HG03045 (cell line): ENCODE results near the gene CYP4A22.
"Not testable (repeated sequence)": the region's sequence is repeated elsewhere in the genome, so short reads cannot be mapped to it uniquely, and the experiment has no call there.

Experiments
- ATAC-seq: cut with Tn5 transposase; IDR thresholded peaks from one replicate; pipeline ENCODE4 v1.9.1; 2021; ENCODE audit warnings: mild to moderate bottlenecking, moderate library complexity; ENCODE audit not compliant: unreplicated experiment

Gene CYP4A22

GRCh38 chr1:47156457-47156856 is 19.2 kb downstream of the CYP4A22 start:
- ATAC-seq: not testable (repeated sequence)

DNA sequence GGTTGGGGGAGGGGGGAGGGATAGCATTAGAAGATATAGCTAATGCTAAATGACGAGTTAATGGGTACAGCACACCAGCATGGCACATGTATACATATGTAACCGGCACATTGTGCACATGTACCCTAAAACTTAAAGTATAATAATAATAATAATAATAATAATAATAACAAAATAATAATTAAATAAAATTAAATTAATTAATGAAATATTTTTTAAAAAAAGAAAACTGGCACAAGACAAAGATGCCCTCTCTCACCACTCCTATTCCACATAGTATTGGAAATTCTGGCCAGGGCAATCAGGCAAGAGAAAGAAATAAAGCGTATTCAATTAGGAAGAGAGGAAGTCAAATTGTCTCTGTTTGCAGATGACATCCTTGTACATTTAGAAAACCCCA is 20.7 kb downstream of the CYP4A22 start:
- not testable (repeated sequence) for ATAC-seq

GRCh38 chr1:47160716-47161115 is 23.5 kb downstream of the CYP4A22 start:
- no peak for ATAC-seq

GRCh38 chr1:47161298-47162040 is 24.2 kb downstream of the CYP4A22 start:
- no peak for ATAC-seq

DNA sequence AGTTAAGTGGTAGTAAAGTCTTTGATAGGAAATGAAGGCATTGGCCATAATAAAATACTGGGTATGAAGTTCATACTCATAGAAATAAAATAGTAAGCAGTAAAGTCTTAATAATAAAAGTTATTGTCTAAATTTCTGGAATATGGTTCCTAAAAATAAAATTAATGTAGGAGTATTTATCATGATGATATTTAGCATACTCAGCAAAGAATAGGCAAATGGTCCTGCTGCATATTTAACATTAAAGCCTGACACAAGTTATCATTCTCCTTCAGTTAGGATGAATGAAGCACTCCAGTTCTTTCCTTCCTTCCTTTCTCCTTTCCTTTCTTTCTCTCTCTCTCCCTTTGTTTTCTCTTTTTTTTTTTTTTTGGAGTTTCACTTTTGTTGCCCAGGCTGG is 27.3 kb downstream of the CYP4A22 start:
- ATAC-seq: no peak

- no peak for ATAC-seq
Observed at GRCh38 chr1:47172782-47173181, 35.5 kb downstream of the CYP4A22 start.

DNA sequence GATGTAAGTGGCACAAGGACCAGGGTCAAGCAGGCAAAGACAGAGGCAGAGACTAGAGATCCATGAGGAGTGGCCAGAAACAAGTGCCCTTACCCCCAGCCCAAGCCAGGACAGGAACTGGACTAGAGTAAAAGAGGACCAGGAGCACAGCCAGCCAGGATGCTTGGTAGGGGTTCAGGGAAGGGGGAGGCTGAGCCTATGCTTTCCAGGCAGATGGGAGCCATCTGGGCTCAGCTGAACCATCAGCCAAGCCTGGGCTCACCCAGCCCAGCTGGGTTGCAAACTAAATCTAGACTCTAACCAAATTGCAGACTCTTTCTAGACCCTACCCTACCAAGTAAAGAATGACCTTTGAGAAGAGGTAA is 37.4 kb downstream of the CYP4A22 start:
- no peak for ATAC-seq

GRCh38 chr1:47175227-47175934 is 38.1 kb downstream of the CYP4A22 start:
- ATAC-seq: no peak

GRCh38 chr1:47178020-47178419 is 40.8 kb downstream of the CYP4A22 start:
- no peak for ATAC-seq

DNA sequence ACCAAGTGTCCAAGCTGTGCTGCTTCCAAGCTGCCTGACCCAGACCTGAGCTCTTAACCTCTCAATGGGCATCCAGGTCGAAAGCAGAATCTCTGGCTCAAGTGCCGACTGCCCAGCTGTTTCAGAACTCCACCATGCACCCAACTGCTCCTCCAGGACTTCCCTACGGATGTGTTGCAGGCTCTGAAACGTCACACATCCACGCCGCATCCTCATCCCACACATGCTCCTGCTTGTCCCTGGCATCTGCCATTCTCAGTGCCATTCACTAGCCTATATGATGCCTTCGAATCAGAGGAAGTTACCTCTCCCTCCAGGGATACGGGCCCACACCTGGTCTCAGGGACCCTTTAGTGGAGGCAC is 41.4 kb downstream of the CYP4A22 start:
- no peak for ATAC-seq

- ATAC-seq: peak; percentile 76
Observed at GRCh38 chr1:47179017-47179987, 42.1 kb downstream of the CYP4A22 start.

DNA sequence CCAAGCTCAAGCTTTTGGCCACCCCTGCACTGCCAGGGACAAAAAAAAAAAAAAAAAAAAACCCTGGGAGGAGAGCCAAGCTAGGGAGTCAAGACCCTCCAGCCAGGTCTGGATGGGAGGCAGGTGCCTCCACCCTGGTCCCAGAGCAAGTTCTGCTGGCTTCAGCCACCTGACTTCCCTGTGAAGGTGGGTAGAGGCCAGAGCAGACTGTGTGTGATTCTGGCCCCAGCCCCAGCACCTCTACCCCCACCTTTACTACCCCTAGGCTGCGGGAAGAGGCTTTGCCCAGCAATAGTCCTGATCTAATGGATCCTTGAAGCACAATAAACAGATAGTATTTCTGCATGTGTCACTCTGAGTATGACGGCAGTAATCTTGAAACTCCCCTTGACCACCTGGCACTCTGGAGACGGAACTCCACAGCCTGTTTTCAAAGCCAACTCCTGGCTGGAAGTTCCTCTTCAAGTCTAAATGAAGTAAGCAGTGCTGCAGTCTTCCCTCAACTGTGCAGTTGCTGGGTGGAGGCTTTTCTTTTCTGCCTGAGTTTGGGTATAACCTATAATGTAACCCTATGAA is 42.8 kb downstream of the CYP4A22 start:
- ATAC-seq: no peak

DNA sequence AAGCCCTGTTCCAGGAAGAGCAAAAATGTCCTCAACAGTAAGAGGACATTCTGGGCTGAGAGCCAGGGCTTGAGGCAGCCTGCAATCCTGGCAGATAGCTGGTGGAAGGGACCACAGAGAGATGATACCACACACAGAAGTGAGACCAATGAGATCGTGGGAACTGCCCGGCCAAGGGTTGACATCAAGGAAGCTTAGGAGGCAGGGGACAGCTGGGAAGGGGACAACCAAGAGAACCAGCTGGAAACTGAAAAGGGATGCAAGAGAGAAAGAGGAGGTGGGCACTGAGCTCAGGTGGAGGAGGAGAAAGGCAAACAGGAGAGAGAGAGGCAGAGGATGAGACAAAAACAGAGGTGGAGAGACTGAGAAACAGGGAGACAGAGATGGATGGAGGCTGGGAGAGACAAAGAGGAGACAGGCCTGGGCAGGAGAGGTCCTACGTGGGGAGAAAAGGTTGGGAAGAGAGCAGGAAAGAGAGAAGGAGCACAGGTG is 43.4 kb downstream of the CYP4A22 start:
- no peak for ATAC-seq

DNA sequence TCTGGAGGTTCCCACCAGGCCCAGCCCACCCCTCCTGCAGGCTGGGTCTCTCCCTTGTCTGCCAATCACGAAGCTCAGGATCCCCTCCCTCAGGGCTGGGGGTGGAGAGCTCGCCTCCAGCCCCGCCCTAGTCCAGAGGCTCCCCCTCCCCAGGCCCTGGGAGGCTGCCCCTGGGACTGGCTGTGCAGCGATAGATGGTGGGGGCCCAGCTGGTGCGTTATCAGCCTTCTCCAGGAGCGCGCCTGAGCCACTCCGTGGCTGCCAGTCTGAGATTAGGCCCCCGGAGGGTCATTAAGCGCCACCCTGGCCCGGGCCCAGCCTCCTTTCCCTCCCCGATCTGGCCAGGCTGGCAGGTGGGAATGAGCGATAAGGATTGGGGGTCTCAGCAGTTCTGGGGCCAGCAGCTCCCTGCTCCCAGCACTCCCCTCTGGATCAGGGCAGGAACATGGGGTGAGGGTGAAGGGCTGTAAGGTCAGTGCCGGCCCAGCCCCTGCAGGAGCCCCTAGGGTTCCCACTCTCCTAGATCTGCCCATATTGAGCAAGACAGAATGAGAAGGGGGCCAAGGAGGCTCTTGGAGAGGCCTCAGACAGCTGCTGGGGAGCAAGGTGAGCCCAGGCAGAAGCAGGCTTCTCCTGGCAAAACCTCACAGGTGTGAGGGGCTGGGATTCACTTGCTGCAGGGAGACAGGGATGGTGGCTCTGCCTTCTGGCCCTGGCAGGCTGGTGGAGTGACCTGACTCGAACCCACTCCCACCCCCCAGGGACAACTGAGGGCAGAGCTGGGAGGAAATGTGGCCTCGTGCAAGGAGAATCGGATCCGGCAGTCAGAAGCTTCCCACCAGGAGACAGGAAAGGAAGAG is 44.1 kb downstream of the CYP4A22 start:
- ATAC-seq: no peak

DNA sequence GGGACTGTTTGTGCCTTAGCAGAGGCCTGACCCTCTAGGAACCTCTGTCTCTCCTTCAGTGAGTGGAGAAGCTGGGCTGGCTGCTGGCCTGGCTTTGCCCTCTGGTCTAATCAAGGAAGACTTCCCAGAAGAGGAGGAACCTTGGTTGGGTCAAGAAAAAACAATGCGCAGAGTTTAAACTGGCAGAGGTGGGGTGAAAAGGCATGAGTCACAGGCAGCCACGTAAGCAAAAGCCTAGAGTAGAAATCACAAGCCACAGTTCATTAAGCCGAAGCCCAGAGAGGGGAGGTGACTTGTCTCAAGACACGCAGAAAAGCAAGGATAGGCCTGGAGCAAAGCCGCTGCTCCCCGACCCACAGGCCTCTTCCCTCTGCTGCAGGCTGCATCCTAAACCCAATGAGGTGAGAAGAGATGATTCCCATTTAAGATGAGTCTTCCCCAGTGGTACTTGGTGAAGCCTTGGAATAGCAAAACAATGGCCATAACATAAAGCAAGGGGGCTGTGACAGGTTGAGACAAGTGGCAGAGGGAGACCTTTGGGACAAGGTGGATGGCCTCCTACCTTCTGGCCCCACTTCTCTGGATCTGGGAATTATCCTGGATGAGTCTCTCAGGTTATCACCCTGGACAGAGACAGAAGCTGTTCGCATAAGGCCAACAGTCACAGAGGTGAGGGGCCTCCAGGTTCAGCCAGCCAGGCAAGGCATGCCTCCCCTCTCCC is 44.9 kb downstream of the CYP4A22 start:
- no peak for ATAC-seq

- ATAC-seq: no peak
Observed at GRCh38 chr1:47182676-47183235, 45.5 kb downstream of the CYP4A22 start.

GRCh38 chr1:47183308-47184089 is 46.3 kb downstream of the CYP4A22 start:
- no peak for ATAC-seq

GRCh38 chr1:47184090-47184821 is 47.0 kb downstream of the CYP4A22 start:
- ATAC-seq: no peak
